ENCODE measurements around the gene DIDO1. TPM values are rescaled to one million over a fixed set of nuclear protein-coding genes. Genes with fewer than 3 reads are reported as not detected.

The DIDO1 gene
- total RNA-seq, 1 experiment from 2014 or later = 85.9 TPM

DNA sequence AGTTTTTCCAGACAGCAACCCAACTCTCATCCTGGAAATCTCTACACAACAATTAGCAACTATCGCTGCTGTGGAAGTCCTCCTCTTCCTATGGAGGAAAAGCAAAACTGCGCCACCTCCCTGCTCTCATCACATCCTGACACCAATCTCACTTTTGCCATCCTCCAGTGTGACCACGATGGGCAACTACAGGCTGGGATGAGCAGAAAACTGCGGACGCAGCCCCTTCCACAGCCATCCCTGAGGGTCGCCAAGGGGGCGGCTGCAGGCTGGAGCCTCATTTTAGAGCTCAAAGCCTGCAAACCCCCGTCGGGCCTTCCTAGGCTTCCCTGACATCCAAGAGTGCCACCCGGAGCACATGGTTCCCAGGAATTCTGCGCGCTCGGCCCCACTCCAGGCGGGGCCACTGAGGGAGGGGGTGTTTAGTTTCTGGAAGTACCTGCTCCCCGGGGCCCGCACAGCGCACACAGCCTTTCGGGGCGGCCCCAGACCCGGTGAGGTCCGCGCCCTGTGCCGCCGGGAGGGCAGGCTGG is 65.8 kb downstream of the DIDO1 start:
- H4K5ac ChIP-seq (ENCODE audit: insufficient read length, low read depth, low read length) = no peak overlapping the region
- peaks cover 6 to 9% of the 10 kb centered on the region in 2 experiments for H3K9me3 Mint-ChIP-seq
- no peak overlapping the region for H3K56ac ChIP-seq (ENCODE audit: insufficient read length, low read depth, low read length)
- no peak overlapping the region for H3K14ac ChIP-seq (ENCODE audit: insufficient read depth, low read length)
- no peak for DNase-seq
- no peak overlapping the region; a peak in 1 of 7 replicates for H3K27ac Mint-ChIP-seq
- H4K20me1 ChIP-seq (ENCODE audit: control insufficient read depth, insufficient read depth, insufficient read length) = peaks cover 2% of the 10 kb centered on the region
- H3K4me1 Mint-ChIP-seq = peaks cover 21 to 29% of the 10 kb centered on the region in 2 experiments
- peaks cover 3% of the 10 kb centered on the region for H3K23me2 ChIP-seq (ENCODE audit: insufficient read length, low read depth, low read length, poor library complexity, severe bottlenecking)
- no peak overlapping the region for H3K27ac ChIP-seq (ENCODE audit: insufficient read length, low read depth, low read length)
- TF ChIP-seq CTCF (conservative IDR thresholded peaks at IDR 0.05) = no peak
- H3K4ac ChIP-seq (ENCODE audit: low read depth, low read length) = no peak overlapping the region
- no peak overlapping the region for H2BK5ac ChIP-seq (ENCODE audit: insufficient read length, low read length)
- H3K27me3 Mint-ChIP-seq (ENCODE audit: low read depth) = peaks cover 6% of the 10 kb centered on the region
- H3K4me2 ChIP-seq (ENCODE audit: insufficient read depth, insufficient read length, low read length) = peak overlapping the region; percentile 37
- H3K36me3 Mint-ChIP-seq (ENCODE audit: insufficient read depth in 1 of 3, low read depth in 3 of 3) = peaks cover 11 to 22% (median 14%) of the 10 kb centered on the region in 3 experiments; a peak in 6 of 7 replicates
- H3K9ac ChIP-seq (ENCODE audit: extremely low read depth, insufficient read length, low read length) = no peak overlapping the region
- no peak overlapping the region for H2BK15ac ChIP-seq (ENCODE audit: low read depth, low read length)
- H2BK20ac ChIP-seq (ENCODE audit: low read depth, low read length, poor library complexity, severe bottlenecking) = no peak overlapping the region
- no peaks in the 10 kb centered on the region for H3K79me1 ChIP-seq (ENCODE audit: insufficient read depth, low read depth, low read length, poor library complexity, severe bottlenecking)
- H3K9me3 ChIP-seq (ENCODE audit: control insufficient read depth, low read depth, low read length) = no peaks in the 10 kb centered on the region
- no CpG with 5 or more reads among the region's 24 CpGs for WGBS (ENCODE audit: extremely low coverage, insufficient read length, low lambda C conversion rate)
- H4K91ac ChIP-seq (ENCODE audit: insufficient read length, low read depth, low read length) = no peak overlapping the region
- no peak overlapping the region for H2BK12ac ChIP-seq (ENCODE audit: insufficient read length, low read depth, low read length)
- H3K18ac ChIP-seq (ENCODE audit: insufficient read length, low read depth, low read length) = no peak overlapping the region
- H3T11ph ChIP-seq (ENCODE audit: low read length) = no peak overlapping the region
- H2AK5ac ChIP-seq (ENCODE audit: insufficient read length, low read length) = no peak overlapping the region
- no peaks in the 10 kb centered on the region for H3K27me3 ChIP-seq (ENCODE audit: insufficient read depth, low read length)
- H4K8ac ChIP-seq (replicated peaks; ENCODE audit: insufficient read length, low read depth, low read length) = no peak overlapping the region
- no peak overlapping the region for H3K23ac ChIP-seq (ENCODE audit: insufficient read length, low read depth, low read length)
- no peaks in the 10 kb centered on the region; the same call in 1 of the 2 replicates for H3K4me1 ChIP-seq (ENCODE audit: insufficient read depth, low read length)
- no peak overlapping the region for H2BK120ac ChIP-seq (ENCODE audit: low read depth, low read length, poor library complexity, severe bottlenecking)
- peak overlapping the region; percentile 68 to 77 for H3K4me3 Mint-ChIP-seq
- H3K79me2 ChIP-seq (ENCODE audit: insufficient read depth, low read length) = no peaks in the 10 kb centered on the region
- H2AFZ ChIP-seq (ENCODE audit: low read length) = no peak overlapping the region
